GM18498 (cell line): Measurements from ENCODE around the gene ATP6V1F.

Experiments used
- ATAC-seq: cut with Tn5 transposase; IDR thresholded peaks from one replicate; pipeline ENCODE4 v1.9.1; 2021; ENCODE audit warnings: mild to moderate bottlenecking, moderate library complexity; ENCODE audit not compliant: unreplicated experiment

Gene ATP6V1F

GRCh38 chr7:128867241-128867640 lies 4.6 kb downstream of the ATP6V1F start:
- ATAC-seq: no peak

GRCh38 chr7:128867842-128868623 lies 5.4 kb downstream of the ATP6V1F start:
- ATAC-seq: no peak

GRCh38 chr7:128868624-128869137 lies 6.0 kb downstream of the ATP6V1F start:
- ATAC-seq: no peak

GRCh38 chr7:128869138-128869943 lies 6.7 kb downstream of the ATP6V1F start:
- ATAC-seq: peak; percentile 66

GRCh38 chr7:128869944-128870285 lies 7.3 kb downstream of the ATP6V1F start:
- peak; percentile 5 for ATAC-seq

- ATAC-seq: no peak
Measured at GRCh38 chr7:128871050-128871449, 8.4 kb downstream of the ATP6V1F start.

GRCh38 chr7:128872394-128872824 lies 9.8 kb downstream of the ATP6V1F start:
- ATAC-seq: no peak

- no peak for ATAC-seq
Measured at GRCh38 chr7:128873234-128873633, 10.6 kb downstream of the ATP6V1F start.

GRCh38 chr7:128874140-128875031 lies 11.7 kb downstream of the ATP6V1F start:
- ATAC-seq: no peak

- no peak for ATAC-seq
Measured at GRCh38 chr7:128875523-128875948, 12.9 kb downstream of the ATP6V1F start.

- ATAC-seq: no peak
Measured at GRCh38 chr7:128876127-128876526, 13.5 kb downstream of the ATP6V1F start.

- no peak for ATAC-seq
Measured at GRCh38 chr7:128876586-128876977, 13.9 kb downstream of the ATP6V1F start.

GRCh38 chr7:128876978-128877755 lies 14.5 kb downstream of the ATP6V1F start:
- no peak for ATAC-seq

GRCh38 chr7:128877756-128878120 lies 15.1 kb downstream of the ATP6V1F start:
- ATAC-seq: no peak

GRCh38 chr7:128878226-128879105 lies 15.8 kb downstream of the ATP6V1F start:
- no peak for ATAC-seq

GRCh38 chr7:128879461-128879938 lies 16.8 kb downstream of the ATP6V1F start:
- ATAC-seq: no peak

GRCh38 chr7:128879939-128880746 lies 17.5 kb downstream of the ATP6V1F start:
- ATAC-seq: no peak

- ATAC-seq: no peak
Measured at GRCh38 chr7:128880791-128881457, 18.3 kb downstream of the ATP6V1F start.
